ENCODE data around the gene MLN.

Gene MLN

DNA sequence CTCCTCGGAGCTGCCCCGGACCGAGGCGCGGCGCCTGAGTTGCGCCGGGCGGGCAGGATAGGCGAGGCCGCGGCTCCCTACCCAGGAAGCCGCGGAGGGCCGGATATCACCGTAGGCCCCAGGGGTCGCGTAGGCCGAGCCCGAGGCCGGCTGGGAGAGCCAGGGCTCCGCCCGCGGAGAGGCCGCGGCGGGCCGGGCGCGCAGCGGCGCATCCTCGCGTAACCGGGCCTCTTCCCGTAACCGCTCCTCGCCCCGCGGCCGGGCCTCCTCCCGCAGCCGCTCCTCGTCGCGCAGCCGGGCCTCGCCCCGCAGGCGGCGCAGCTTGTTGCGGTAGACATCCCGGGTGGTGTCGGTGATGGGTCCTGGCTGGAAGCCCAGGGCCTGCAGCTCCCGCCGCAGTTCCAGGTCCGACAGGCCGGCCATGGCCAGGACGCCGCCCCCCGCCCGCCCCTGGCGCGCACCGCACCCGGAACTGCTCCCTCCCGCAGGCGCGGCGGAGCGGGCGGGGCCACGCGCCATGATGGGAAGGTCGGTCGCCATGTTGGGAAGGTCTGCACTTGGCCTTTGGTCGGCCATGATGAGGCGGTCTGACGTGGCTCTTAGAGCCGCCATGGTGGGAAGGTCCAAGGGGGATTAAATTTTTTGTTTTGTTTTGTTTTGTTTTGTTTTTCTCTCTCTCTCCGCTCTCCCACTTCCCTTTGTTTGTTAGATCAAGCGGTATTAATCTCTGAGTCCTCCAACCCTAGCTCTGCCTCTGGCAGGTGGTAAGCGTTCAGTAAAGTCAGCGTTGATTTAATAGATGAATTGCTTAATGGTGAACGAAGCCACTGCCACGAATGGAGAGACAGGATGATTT, 14.9 kb downstream of the MLN start, which contains the start of gene LEMD2:
TSS of gene LEMD2 (minus strand) at position 437 of the 856 bp plus-strand sequence. CDS start at position 423, 14 bp downstream.
- DNase-seq: peak; percentile 87 to 91

DNA sequence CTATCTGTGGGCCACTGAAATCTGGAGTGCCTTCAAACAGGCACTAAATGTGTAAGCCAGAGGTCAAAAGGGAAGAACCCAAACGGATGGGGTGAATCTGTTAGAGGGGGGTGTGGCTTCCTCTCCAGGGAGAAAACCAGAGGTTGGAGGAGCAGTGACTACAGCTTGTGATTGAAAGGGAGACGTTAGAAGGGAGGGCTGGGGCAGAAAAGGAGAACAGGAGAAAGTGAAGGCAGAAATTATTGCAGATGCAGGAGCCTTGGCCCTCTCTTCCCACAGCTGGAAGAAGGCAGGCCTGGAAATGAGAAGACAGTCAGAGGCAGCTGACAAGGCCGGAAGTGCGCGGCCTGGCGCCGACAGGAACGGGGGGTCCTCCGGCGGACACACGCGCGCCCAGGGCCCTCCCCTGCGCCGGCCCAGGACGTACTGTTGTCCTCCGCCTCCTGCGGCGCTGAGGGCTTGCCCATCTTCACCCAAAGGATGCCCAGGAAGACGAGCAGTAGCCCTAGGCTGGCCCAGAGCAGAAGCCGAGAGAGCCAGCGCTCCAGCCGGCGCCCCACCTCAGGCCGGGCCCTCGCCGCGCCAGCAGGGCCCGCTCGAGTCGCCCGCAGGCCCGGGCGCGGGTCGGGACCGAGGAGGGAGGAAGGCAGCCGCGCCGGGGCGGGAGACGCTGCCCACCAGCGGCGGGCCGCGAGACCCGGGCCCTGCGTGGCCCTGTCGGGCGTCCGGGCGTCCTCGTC, 15.7 kb downstream of the MLN start:
- peak; percentile 40 to 47 for DNase-seq

DNA sequence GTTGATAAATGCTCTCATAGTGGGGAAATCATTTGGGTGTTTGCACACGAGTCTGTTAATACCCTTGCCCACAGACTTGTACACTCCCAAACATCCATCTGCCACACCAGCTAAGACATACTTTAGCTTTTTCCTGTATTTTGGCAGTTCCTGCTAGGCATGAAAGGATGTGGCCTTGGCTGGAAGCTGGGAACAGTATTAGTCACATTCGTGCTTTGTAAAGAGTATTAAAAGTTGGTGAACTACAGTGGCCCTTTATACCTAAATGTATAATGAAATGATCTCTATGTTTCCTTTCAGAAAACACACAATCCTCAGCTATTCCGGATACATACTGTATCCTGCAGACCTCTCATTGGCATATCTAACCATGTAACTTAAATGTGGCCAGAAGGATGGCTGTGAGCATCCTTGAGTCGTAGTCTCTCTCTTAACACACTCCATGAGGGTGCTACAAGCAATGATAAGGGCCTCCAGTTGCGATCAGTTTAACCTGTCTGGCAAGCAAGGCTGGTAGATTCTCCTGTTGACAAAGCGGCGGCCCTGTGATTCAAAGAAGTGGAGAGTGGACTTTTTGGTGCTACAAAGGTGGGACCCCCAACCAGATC, 16.4 kb downstream of the MLN start:
- DNase-seq: no peak

DNA sequence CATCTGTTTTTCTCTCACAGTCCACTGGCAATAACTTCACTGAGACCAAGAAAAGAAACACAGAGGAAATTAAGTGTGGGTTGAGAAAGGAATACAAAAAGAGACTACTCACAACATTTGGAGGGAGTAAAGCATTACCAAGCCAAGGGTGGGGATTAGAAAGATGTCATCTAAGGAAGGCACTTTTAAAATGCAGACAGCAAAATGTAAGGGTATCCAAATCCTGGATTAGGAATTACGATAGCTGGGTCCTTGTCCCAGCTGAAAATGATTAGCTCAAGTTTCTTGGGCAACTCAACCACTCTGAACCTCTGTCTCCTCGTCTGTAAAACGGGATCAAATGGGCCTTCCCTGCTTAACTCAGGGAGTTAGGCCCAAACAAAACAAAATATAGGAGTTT, 17.1 kb downstream of the MLN start:
- DNase-seq: no peak

DNA sequence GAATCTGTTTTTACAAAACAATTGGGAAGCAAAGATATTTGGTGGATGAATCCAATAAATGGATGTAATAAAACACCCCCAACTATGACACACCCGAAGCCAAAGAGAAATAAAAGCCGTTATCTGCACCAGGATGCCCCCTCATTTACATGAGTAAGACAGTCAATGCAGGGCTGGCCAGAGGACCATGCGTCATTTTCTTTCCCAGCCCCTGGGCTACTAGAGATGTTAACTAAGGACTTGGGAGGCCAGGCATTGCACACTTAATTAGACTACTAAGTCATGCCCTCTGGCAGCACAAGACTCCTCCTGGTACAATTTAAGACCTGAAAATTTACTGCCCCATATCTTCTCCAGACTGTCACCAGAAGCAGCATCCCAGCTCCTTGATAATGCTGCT, 18.0 kb downstream of the MLN start:
- no peak for DNase-seq

DNA sequence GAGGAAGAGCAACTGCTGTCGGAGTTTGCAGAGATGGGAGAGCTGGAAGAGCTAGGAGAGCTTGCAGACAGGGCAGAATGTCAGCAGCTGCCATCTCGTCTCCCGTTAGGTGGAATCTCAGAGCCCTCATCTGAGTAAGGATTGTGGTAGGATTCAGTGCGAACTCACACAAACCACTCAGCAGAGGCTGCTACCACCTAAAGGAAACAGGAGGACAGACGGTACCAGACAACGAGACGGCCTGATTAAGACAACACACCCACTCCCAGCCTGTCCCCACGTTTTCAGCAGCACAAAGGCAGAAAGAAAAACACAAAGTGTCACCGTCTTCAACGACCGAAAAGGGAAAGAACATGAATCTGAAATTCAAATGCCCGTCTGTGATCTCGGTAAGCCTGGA, 19.0 kb downstream of the MLN start:
- DNase-seq: no peak

DNA sequence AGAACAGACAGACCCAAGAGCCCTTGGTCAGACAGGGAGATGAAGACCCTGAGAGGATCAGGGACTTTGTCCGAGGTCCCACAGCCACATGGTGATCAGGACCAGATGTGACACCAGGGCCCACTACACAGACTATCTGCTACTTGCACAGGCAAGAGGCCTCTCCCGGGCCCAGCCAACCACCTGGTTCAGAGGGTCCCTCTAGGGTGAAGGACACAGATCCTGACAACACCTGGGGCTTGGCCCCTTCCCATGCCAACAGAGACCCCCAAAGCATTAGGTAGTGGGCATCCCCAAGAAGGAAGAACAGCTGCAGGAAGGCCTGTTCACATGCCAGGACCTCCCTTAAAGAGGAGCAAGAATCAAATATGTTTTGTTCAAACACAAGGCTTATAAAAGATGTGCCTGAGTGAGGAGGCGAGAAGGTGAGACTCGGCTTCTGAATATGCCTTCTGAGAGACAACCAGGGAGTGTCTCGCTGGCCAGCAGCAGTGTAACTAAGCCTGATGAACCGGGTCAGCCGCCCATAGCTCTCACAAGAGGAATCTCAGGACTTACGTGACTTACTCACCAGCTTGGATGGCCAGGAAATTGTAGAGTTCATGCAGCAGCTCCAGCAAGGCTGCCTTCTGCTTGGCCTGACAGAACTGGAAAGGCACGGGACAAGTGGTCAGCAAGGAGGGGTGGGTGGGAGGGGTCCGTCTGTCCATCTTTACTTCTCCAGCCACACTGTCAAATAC, 19.9 kb downstream of the MLN start:
- DNase-seq: no peak

DNA sequence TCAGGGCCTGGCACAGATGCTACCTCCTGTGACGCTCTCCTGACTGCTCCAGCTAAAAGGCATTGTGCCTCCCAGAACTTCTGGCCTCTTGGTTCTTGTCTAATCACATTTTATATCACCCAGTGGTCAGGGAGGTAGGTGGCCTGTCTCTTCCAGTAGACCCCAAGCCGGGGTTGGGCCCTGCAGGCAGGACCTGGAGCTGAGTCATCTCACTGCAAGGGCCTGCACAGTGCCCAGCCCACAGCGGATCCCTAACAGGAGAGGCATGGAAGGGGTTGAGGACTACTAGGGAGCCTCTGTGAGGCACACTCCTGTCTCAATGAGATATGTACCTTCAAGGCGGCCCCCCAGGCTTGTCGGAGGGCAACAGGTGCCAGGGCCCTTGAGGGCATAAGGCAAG, 21.2 kb downstream of the MLN start:
- no peak for DNase-seq

DNA sequence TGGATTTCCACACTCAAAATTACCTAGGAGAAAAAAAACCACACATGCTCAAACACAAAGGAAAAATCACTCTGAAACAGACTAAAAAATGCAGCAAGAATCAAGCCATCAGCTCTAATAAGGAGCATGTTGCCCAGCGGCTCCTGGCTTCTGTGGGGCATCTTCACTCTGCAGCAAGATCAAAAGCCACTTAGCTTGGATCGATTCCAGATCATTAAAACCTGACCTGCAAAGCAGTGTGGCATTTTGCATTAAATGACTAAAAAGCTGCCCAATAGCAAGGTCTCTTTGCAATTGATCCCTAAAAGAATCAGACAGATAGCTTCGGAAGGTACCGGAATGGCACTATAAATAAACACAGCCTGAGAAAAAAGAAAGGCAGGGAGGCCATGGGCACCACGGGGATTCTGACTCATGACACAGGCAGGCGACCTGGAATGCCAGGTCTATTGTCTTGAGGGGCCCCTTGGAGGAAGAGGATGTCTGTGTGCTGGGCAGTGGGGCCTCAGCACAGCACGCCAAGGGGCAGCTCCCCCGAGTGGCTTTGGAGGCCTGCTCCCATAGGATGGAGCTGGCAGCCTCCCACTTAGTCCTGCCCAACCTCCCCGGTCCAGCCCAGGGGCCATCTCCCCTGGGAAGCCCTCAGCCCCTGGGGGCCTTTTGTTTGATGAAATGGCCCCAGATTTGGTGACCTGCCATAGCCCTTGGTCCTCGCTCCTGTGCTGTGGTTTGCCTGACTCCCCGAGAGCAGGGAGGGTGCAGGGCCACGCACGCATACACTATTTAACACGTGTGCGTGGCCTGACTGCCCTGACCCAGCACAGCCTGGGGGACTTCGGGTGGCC, 22.4 kb downstream of the MLN start:
- DNase-seq: no peak

DNA sequence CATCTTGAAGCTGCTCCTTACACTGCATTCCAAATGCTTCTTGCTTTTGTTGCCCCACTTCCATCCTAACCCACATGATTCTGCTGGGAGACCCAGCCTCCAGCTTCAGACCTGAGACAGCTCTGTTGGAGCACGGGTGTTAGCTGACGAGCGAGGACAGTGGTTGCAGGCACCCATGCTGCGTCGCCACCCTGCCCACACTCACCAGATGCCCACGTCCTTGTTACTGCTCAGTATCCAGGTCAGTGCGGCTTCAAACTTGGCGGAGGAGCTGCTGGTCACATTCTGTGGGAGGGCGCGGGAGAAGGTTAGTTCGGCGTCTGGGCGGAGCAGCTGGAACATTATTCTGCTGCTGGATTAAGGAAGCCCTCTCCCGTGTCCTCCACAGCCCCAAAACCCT, 23.9 kb downstream of the MLN start:
- DNase-seq: no peak

DNA sequence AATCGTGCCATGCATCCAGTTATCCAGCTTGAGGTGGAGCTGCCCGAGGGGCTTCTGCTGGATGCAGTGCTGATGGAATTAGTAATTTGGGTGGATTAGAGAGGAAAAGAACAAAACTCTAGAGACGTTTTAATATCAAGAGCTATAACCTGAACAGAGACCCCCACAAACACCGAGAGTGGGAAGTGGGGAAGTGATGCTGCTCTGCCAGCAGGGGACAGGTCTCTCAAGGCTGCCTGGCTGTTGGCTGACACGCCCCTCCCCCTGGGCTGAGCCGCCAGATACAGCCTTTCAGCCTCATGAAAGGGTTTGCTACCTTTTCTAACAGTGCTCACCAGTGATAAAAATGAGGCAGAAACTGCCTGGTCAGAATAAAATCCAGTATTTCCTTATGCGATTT, 24.5 kb downstream of the MLN start:
- no peak for DNase-seq

DNA sequence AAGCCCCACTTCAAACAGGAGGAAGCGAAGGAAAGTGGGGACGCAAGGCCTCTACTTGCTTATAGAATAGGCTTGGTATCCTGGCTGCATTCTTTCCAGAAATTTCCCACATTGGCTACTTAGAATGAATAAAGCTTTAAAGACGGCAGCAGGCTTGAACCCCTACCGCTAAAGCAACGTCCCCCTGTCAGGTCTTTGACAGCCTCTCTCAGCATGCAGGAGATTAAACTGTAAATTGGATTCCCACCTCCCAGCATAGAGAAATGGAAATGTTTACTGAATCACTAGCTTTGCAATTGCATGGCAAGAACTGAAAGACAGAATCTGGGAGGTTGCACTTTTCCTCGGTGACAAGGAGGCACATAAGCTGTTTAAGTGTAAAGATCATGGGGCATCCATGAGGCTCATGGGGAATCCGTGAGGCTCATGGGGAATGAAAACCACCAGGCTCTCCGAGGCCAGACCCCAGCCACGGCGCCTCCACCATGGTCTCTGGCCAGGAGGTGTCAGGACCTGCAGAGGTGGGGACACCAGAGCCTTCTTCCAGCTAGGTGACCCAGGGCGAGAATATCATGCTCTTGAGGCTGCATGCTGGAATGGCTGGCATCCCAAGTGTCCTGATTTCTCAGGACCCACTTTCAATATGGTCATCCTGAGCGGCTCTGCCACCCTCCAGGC, 25.2 kb downstream of the MLN start:
- no peak for DNase-seq

DNA sequence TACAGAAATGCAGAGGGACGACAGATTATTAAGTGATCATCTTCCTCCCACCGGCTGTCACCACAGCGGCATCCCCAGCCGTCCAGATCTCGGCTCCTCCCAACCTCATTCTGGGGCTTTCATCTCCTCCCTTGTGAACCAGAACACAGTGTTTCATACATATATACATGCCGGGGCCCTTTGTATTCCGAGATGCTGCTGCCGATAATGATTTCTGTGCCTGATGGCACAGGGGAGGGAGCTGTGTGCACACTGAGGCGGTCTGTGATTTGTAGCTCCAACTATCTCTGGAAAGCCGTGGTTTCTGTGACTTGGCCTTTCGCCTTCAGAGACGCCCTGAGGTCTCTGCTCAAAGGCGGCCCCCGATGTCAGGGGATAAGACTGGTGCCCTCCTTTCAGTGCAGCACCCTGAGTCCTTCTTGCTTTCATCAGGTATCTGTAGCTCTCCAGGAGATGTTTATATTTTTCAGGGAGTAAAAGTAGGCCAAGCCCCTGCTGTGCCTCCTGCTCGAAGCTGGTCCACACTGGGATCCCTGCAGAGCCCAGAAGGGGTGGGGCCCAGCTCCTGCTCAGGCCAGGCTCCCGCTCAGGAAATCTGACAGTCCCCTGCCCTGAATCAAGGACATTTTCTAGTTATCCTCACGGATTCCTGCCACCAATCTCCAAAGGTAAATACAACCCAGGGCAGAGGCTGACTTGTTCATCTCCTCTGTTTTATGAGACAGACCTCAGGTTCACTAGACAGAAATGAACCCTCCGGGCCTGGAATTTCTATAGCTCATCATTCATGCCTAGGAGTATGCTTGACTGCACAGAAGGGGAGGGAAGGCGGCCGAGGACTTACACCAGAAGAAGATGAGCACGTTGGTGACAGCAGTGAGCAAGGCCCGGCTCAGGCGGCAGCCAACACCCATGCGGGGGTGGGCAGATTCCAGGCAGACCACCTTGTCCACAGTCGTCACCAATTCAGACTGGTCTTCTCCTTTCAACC, 26.1 kb downstream of the MLN start:
- no peak for DNase-seq

DNA sequence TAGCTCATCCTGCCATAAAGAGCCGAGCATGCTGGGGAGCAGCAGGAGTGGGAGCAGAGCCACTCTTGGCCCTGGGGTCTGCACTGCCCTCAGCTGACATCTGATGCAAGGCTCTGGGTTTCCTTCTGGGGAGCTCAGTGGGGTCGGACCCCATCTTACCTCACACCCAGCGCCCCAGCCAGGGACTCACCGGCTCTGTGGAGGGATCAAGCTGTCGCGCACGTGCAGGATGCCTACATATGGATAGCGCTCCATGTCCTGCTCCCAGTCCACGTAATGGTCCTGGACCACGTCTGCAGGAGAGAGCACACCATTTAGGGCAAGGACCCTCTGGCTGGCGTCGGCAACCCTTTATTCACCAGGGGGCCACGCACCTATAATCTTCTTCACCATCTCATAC, 27.0 kb downstream of the MLN start:
- no peak for DNase-seq

DNA sequence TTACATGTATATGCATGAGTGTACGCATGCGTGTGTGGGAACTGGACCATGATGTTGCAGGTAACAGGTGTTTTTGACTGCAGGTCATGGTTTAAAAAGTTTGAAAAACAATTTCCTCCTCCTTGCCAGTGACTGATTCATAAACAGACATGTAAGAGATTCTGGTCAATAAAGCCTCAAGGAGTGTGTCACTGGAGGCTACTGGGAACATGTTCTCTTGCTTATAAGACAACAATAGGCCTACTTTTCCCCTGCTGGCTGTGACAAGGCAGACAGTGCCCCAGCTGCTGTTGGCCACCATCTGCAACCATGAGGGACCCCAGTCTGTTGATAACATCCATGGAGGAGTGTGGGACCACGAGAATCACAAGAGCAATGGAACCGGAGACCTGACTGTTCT, 27.6 kb downstream of the MLN start:
- DNase-seq: no peak

DNA sequence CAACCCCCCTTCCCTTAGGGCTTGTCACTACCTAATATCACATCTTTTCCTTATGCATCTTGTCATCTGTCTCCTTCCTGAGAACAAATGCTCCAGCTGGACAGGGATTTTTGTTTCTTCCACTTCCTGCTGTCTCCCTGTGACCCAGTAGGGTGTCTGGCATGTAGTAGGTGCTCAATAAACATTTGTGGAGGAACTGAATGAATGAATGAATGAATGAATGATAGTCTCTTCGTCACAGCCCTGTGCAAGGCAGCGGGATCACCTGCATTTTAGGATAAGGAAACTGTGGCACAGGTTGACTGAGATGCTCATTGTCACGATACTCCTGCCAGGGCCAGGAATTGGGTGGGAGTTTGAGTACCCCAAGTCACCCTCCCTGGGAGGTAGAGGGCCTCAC, 29.0 kb downstream of the MLN start:
- no peak for DNase-seq

DNA sequence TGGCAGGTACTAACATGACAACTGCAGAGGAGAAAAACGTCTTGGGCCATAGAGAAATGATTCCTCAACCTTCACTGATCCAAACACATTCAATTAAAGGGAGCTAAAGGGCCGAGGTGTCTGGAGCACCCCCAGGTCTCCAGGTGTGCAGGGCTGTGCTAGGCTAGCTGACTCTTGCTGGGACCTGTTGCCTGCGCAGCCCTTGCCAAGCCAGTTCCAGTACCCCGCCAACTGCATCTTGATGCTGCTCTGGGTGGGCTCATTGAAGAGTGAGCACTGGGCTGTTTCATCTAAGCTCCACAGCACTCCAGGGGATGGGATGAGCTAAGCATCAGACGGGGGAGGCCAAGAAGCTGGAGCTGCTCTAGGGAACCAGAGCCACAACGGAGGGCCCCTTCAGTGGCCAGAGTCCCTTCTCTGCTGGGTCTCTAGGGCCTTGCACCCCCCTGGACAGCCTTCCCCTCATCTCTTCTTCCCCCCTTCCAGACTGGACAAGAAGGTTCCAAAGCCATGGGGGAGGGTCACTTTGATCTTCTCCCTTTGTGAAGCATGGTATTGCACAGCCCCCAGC, 30.8 kb downstream of the MLN start:
- no peak for DNase-seq

DNA sequence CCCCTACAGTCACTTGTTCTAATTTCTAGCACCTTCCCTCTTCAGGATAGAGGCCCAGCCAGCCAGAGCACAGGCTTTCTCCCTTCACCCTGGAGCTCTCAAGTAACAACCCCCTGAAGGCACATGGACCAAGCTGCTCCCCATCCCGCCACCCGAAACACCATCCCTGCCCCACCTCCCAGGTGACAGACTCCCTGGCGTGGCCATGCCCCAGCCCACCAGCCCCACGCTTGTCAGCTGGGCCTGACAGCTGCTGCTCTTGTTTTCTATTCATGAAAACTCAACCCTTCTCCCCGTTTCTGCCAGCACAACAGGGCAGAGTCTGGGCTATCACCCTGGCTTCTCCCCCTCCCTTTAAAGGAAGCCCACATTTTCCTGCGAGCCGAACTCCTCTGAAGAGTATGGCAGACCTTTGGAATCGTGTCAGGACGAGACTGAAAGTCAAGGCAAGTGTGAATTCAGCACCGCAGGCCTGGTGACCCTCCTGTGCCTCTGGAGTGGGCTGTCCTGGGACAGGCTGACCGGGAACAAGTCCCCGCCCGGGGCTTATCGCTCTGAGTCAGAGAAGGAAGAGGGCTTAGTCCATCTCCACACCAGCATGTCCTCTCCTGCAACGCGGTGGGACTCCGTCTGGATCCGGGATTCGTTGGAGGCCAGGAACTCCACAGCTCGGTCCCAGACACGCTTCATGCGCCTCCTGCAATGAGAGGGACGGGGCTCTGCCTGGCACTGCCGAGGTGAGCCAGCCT, 31.5 kb downstream of the MLN start:
- no peak for DNase-seq
